Measurements from ENCODE around the gene TBC1D22A. TPM values are rescaled to one million over a fixed set of nuclear protein-coding genes. Genes with fewer than 3 reads are reported as not detected.

Gene TBC1D22A
- total RNA-seq, 3 donors from 2014 or later = 29.8 to 31.1 (median 29.9) TPM

DNA sequence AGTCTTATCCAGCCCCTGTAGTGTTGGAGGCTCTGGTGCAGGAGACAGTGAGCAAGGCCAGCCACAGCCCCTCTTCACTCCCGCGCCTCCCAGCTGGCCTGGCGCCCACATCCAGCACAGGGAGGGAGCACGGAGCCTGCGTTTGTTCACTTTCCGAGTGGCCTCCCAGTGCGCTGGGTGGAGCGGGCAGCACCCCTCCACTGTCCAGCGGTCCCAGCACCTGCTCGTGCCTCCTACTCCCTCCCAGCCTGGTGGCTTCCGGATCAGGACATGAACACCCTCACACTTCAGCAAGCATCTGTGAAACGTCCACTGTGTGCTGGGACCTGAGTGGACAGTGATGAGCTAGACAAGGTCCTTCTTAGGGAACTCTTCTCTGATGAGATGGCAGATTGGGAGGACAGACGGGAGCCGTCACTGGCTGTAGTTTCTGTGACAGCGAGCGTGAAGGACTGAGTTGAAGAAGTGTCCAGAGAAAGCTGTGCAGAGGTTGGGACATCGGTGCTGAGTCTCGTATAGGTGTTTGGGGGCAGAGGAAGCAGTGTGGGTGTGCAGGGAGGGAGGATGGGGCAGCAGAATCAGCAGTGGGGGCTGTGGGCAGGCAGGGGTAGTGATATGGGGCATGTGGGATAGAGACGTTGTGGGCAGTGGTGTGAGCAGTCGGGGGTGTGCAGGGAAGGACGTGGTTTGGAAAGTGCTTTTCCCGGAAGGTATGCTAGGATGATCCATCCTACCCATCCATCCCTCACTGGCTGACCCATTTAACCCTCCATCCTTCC lies 256.8 kb downstream of the TBC1D22A start:
- Mint-ChIP-seq H3K27me3 (ENCODE audit: low read depth) (no peaks in the 10 kb centered on the region), H3K4me1 (ENCODE audit: low read depth) (peaks cover 20% of the 10 kb centered on the region), H3K4me3 (no peak overlapping the region), H3K9me3 (no peaks in the 10 kb centered on the region), H3K36me3 (ENCODE audit: insufficient read depth) (peaks cover 31% of the 10 kb centered on the region)
- DNase-seq = no peak
- no peak for ATAC-seq

DNA sequence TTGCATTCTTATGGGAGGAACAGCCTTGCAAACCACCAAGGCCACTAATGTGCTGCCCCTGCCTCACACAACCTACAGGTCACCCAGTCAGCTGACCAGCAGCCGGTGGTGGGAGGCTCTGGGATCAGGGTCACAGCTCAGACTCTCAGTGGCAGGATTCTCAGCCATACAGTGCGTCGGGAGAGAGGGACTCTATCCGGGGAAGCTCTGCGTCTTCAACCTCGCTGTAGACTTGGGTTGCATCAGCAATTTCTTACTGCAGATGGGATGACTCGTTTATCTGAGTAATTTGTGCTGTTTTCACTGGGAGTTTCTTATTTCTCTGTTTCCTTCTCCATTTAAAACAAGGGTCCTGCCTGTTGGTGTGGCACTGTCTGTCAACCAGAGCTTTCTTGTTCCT lies 257.7 kb downstream of the TBC1D22A start:
- ATAC-seq = no peak

DNA sequence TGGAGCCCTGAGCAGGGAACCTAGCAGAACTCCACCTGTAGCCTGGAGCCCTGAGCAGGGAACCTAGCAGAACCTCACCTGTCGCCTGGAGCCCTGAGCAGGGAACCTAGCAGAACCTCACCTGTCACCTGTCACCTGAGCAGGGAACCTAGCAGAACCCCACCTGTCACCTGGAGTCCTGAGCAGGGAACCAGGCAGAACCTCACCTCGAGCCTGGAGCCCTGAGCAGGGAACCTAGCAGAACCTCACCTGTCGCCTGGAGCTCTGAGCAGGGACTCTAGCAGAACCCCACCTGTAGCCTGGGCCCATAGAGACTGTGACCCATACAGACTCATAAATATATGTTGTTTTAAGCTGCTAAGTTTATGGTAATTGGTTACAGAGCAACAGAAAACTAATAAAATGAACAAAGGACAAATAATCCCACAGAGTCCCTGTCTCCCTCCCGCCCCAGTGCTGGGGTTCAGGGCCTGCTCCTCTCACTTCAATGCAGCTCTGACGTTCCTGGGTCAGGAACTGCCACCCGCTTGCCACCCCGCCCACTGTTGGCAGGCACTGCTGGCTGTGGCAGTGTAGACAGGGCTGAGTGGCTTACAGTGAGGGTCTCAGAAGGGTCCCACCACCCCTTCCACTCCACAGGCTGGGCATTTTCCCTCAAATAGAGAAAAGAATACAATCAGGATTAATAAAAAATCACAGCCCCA lies 259.1 kb downstream of the TBC1D22A start:
- H3K27me3 Mint-ChIP-seq (ENCODE audit: low read depth) = no peaks in the 10 kb centered on the region
- H3K4me1 Mint-ChIP-seq (ENCODE audit: low read depth) = peaks cover 20% of the 10 kb centered on the region
- no peak overlapping the region for H3K4me3 Mint-ChIP-seq
- ATAC-seq (no peak), DNase-seq (no peak)
- peaks cover 31% of the 10 kb centered on the region for H3K36me3 Mint-ChIP-seq (ENCODE audit: insufficient read depth)
- H3K9me3 Mint-ChIP-seq = no peaks in the 10 kb centered on the region

More for the DNA sequence above, 257.7 kb downstream of the TBC1D22A start:
- peaks cover 31% of the 10 kb centered on the region for H3K36me3 Mint-ChIP-seq (ENCODE audit: insufficient read depth)
- no peaks in the 10 kb centered on the region for H3K27me3 Mint-ChIP-seq (ENCODE audit: low read depth)
- H3K4me3 Mint-ChIP-seq = no peak overlapping the region
- H3K4me1 Mint-ChIP-seq (ENCODE audit: low read depth) = peaks cover 20% of the 10 kb centered on the region
- no peaks in the 10 kb centered on the region for H3K9me3 Mint-ChIP-seq
- DNase-seq = no peak

DNA sequence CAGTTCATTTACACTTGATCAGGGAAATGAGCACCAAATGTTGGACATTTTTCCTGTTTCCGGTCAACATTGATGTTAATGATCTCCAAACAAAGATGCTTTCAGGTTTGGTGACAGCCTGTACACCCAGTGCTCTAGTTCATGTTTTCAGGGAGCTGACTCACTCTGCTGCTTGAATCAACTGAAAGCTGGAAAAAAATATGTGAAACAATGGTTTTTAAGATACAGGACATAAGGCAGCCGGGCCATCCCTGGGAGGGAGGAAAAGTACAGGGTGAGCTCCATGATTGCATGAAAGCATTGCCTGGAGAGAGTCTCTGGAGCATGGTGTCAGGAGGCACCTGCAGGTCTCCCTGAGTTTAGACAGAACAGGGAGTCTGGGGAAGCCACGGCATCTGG lies 259.6 kb downstream of the TBC1D22A start:
- DNase-seq (no peak), ATAC-seq (peak in 1 of 2 donors; percentile 27)
- Mint-ChIP-seq H3K9me3 (no peaks in the 10 kb centered on the region), H3K4me1 (ENCODE audit: low read depth) (peaks cover 19% of the 10 kb centered on the region), H3K36me3 (ENCODE audit: insufficient read depth) (peaks cover 29% of the 10 kb centered on the region), H3K4me3 (no peak overlapping the region), H3K27me3 (ENCODE audit: low read depth) (no peaks in the 10 kb centered on the region)

DNA sequence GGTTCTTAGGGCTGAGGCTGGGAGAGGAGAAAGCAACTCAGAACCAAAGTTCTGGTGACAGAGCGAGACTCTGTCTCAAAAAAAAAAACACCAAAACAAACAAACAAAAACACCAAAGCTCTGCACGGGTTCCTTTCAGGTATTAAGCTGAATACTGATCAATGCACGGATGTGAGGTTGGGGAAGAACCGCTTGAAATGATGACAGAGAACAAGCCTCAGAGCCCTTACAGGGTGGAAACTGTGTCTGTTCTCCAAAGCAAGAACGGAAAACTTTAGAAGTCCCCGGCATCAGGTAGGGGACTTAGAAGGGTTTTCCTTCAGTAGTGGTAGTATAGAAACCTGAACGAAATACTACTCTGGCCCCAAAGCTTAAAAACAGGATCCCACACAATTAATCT lies 260.0 kb downstream of the TBC1D22A start:
- DNase-seq = no peak
- H3K27me3 Mint-ChIP-seq (ENCODE audit: low read depth) = no peaks in the 10 kb centered on the region
- no peaks in the 10 kb centered on the region for H3K9me3 Mint-ChIP-seq
- peak; percentile 46 to 56 for ATAC-seq
- no peak overlapping the region for H3K4me3 Mint-ChIP-seq
- peaks cover 18% of the 10 kb centered on the region for H3K4me1 Mint-ChIP-seq (ENCODE audit: low read depth)
- peaks cover 26% of the 10 kb centered on the region for H3K36me3 Mint-ChIP-seq (ENCODE audit: insufficient read depth)

DNA sequence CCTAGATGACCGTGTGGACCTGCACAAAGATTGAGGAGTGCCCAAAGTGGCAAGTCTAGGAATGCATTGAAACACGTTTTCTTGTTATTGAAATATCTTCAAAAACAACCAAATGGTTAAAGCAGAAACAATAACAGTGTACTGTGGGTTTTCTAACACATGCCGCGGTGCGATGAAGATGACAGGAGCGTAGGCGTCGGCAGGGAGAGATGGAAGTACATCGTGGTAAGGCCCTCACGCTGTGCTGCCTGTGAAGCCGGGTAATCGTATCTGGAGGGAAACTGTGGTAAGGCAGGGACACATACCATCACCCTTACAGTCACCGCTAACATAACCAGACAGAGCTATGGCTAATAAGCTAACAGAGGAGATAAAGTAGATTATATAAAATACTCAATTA lies 261.4 kb downstream of the TBC1D22A start:
- Mint-ChIP-seq H3K9me3 (no peaks in the 10 kb centered on the region), H3K36me3 (ENCODE audit: insufficient read depth) (peaks cover 16% of the 10 kb centered on the region), H3K27me3 (ENCODE audit: low read depth) (no peaks in the 10 kb centered on the region), H3K4me1 (ENCODE audit: low read depth) (peaks cover 18% of the 10 kb centered on the region), H3K4me3 (no peak overlapping the region)
- ATAC-seq (no peak), DNase-seq (no peak)

DNA sequence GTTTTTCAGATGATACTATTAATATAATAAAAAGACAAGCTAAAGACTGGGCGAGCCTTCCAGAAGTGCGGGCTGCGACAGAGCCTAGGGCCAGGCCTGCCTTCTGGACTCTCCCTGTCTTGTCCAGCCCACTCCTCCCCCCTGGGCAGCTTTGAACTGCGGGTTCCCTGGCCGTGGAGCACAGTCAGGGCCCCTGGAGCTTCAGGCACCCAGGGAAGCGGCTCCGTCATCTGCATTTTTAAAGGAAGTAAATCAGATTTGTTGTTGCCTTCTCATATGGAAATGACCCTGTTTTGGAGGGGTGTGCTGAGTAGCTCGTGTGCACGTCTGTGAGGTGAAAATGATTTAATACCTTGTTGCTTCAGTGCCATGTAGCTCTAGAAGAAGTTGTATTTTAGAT lies 265.3 kb downstream of the TBC1D22A start:
- no peak for ATAC-seq
- Mint-ChIP-seq H3K36me3 (ENCODE audit: insufficient read depth) (peaks cover 12% of the 10 kb centered on the region), H3K9me3 (no peaks in the 10 kb centered on the region), H3K4me3 (no peak overlapping the region), H3K27me3 (ENCODE audit: low read depth) (no peaks in the 10 kb centered on the region), H3K4me1 (ENCODE audit: low read depth) (peaks cover 5% of the 10 kb centered on the region)
- no peak for DNase-seq

DNA sequence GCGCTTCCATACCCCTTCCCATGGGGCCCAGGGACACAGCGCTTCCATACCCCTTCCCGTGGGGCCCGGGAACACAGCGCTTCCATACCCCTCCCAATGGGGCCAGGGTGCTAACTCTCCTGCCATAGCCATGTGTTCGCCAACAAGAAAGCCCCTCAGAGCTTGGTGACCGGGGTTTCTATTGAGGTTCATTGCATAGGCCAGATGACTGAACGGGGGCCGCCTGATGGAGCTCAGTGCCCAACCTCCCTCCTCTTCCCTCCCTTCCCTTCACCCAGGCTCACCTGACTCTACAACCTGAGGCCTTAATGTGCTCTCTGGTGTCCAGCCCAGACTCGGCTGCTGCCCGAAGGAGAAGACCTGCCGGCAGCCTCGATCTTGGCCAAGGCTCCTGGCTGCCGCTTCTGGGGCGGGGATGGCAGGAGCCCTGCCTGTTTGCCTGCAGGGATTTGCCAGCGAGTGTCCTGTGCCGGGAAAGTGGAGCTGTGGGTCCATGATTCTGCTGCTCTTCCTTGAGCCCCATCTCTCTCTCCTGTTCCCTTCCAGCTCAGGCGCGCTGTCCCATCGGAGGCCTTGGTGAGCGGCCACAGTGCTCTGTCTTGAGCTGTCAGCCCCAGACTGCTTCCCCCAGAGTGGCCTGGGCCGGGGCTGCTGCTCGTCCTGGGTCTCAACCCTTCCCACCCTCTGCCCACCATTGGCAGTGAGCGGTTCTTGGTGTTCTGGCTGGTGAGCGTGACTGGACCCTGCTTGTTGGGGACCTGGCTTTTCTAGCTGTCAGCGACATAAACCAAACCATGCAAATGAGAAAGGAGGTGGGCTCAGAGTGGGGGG lies 267.0 kb downstream of the TBC1D22A start:
- Mint-ChIP-seq H3K9me3 (no peaks in the 10 kb centered on the region), H3K27me3 (ENCODE audit: low read depth) (no peaks in the 10 kb centered on the region), H3K4me3 (no peak overlapping the region), H3K4me1 (ENCODE audit: low read depth) (no peaks in the 10 kb centered on the region), H3K36me3 (ENCODE audit: insufficient read depth) (peaks cover 5% of the 10 kb centered on the region)
- no peak for ATAC-seq
- no peak for DNase-seq

DNA sequence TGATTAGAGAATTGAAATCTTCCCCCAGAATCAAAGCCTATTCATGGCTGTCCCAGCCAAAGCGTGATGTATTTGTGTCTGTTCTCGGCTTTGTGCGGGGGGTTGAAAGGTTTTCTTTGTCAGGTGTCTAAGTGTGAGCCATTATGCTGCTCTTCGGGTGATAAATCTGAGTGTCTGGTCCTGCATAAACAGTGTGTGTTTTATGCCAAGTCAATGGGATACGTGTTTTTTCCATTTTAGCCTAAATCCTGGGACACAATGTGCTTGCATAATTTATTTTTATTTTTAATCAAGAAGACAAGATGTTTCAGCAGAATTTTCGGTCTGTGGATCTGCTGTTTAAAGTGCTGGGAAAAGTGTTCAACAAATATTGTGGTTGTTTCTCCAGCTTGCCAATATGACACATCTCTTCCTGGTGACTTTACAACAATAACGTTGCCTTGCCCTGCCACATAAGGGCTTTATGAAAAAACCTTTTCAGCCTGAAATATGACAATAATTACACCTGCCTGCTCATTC lies 267.8 kb downstream of the TBC1D22A start:
- Mint-ChIP-seq H3K36me3 (ENCODE audit: insufficient read depth) (peaks cover 5% of the 10 kb centered on the region), H3K9me3 (no peaks in the 10 kb centered on the region), H3K4me3 (no peak overlapping the region), H3K27me3 (ENCODE audit: low read depth) (no peaks in the 10 kb centered on the region), H3K4me1 (ENCODE audit: low read depth) (no peaks in the 10 kb centered on the region)
- no peak for ATAC-seq
- DNase-seq = no peak

DNA sequence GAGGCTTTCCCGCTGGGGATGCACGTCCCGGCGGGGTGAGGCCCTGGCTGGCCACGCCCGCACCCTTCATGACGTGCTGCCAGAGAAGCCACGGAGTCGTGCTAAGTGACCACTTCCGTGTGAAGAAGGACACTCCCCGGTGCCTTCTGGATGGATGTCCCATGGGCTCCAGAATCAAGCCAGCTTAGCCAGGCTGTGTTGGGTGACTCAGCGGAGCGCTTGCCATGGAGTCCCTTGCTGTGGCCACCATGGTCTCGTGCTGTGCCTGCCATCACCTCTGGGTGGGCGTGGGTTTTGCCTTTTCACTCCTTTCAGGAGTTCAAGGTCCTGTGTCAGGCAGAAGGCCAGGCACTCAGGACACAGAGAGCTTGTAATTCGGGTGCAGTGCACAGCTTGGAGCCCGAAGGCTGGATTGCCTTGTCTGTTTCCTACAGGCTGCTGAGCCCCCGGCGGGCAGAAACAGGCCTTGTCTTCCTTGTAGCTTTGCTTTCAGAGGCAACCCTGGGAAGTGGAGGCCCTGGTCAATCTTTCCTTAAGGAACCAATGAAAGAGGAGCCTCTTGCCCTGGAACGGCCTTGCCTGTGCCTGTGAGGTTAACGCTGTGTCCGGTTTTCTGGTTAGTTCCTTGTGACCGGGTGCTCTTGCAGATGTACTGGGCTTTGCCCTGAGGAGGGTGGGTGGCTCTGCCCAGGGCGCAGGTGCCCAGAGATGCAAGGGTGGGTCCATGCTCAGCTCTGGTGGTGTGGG lies 268.6 kb downstream of the TBC1D22A start:
- H3K4me1 Mint-ChIP-seq (ENCODE audit: low read depth) = no peaks in the 10 kb centered on the region
- no peak for ATAC-seq
- no peaks in the 10 kb centered on the region for H3K9me3 Mint-ChIP-seq
- no peaks in the 10 kb centered on the region for H3K27me3 Mint-ChIP-seq (ENCODE audit: low read depth)
- peaks cover 5% of the 10 kb centered on the region for H3K36me3 Mint-ChIP-seq (ENCODE audit: insufficient read depth)
- H3K4me3 Mint-ChIP-seq = no peak overlapping the region
- DNase-seq = no peak

DNA sequence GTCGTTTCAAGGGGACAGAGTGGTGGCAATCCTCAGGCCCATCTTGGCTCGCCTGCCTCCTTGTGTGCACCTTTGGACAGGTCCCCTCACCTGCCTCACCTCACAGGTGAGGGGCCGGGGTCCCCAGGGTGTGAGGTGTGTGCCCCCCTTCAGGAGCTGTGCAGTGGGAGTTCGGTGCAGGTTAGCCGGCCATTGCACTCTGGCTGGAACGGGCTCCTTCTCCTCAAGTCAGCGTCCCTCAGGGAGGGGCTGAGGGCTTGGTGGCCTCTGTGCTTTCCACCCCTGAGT lies 269.1 kb downstream of the TBC1D22A start:
- Mint-ChIP-seq H3K27me3 (ENCODE audit: low read depth) (no peaks in the 10 kb centered on the region), H3K36me3 (ENCODE audit: insufficient read depth) (peaks cover 5% of the 10 kb centered on the region), H3K9me3 (no peaks in the 10 kb centered on the region), H3K4me3 (no peak overlapping the region), H3K4me1 (ENCODE audit: low read depth) (no peaks in the 10 kb centered on the region)
- DNase-seq (no peak), ATAC-seq (no peak)

DNA sequence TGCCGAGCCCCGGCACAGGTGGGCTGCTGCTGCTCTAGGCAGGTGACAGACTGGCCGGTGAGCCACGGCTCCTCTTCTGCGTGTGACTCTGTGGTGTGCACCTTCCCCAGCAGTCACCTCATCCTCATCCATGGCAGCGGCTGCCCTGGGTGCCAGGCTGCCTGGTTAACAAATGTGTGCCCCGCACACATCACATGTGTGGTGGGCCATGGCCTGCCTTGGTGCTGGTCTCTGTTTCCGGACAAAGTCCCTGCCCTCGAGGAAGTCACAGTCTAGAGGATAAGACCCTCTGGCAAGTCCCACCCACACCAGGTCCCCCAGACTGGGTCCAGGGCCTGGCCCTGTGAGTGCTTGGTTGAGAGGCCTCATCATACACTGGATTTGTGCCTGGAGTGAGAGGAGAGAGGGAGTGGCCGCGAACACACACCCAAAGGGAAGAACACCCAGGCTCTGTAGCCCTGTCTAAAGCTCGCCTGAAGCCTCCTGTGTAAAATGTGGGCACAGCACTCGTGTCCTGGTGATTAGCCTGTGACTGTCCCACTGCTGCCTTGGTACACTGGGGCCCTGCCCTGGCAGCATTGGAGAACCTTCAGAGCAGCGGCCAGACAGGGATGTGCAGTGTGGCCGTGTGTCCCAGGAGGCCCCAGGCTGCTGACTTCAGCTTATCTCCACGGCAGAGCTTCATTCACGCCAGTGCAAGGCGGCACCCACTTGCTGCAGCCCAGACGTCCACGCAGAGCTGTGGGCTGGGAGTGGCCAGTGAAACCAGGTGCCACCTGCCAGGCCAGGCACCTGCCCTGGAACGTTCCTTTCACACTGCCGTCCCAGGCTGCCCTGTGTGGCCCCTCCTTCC lies 269.9 kb downstream of the TBC1D22A start:
- H3K9me3 Mint-ChIP-seq = no peaks in the 10 kb centered on the region
- H3K4me3 Mint-ChIP-seq = no peak overlapping the region
- ATAC-seq = no peak
- peaks cover 5% of the 10 kb centered on the region for H3K36me3 Mint-ChIP-seq (ENCODE audit: insufficient read depth)
- H3K4me1 Mint-ChIP-seq (ENCODE audit: low read depth) = no peaks in the 10 kb centered on the region
- no peak for DNase-seq
- no peaks in the 10 kb centered on the region for H3K27me3 Mint-ChIP-seq (ENCODE audit: low read depth)

DNA sequence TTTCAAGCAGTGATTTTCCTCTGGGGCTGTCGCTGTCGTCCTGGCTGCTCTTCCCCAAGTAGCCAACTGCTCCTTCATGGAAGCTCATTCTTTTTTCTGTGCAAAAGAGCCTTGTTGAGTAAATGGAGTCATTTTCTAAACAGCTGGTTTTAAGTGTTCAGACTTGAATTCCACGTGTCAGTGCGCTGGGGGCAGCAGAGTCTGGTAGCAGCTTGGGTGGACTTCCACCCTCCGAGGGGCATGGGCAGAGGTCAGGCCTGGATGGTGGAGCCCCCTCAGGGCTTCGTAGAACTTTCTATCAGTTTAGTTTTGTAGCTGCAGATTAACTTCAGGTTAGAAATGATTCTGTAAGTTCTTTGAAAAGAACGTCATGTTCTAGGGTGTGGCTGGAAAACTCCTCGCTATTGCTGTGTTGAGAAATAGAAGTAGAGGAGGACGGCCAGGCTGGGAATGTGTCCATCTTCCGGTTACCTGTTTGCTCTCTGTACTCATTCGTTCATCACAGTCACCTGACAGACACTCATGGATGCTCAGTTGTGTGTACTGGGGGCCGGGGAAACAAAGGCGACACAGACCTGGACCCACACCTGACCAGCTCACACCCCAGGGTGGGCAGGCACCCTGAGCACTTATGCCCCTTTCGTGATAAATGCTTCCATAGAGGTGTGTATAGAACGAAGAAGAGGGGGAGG lies 270.7 kb downstream of the TBC1D22A start:
- H3K9me3 Mint-ChIP-seq = no peaks in the 10 kb centered on the region
- no peak for DNase-seq
- no peak overlapping the region for H3K4me3 Mint-ChIP-seq
- ATAC-seq = no peak
- no peaks in the 10 kb centered on the region for H3K4me1 Mint-ChIP-seq (ENCODE audit: low read depth)
- H3K27me3 Mint-ChIP-seq (ENCODE audit: low read depth) = no peaks in the 10 kb centered on the region
- peaks cover 7% of the 10 kb centered on the region for H3K36me3 Mint-ChIP-seq (ENCODE audit: insufficient read depth)

Data from activated T-cell treated with anti-CD3 and anti-CD28 coated beads, Interleukin-2, amount 50 U/mL, for 4 hours (primary cell).